Hepatocyte (in vitro differentiated cells): ENCODE data around the gene NPIPB2. TPM values are rescaled to one million over a fixed set of nuclear protein-coding genes. Genes with fewer than 3 reads are reported as not detected.

ENCODE experiments used
- DNase-seq: peaks from one replicate; pipeline ENCODE4 v3.0.0-alpha.2; 2016; ENCODE audit warnings: low spot score
- H2AFZ ChIP-seq: fragments of 200-600 bp; sonication (generic); 2 replicates; pipeline ENCODE4 v1.6.0; 2016; ENCODE audit warnings: antibody characterized with exemption, mild to moderate bottlenecking
- H3K27ac ChIP-seq: fragments of 200-600 bp; sonication (generic); 2 replicates; pipeline ENCODE4 v1.5.1; 2016; ENCODE audit warnings: mild to moderate bottlenecking
- H3K27me3 ChIP-seq: fragments of 200-600 bp; sonication (generic); 2 replicates; pipeline ENCODE4 v1.6.1; 2016
- H3K36me3 ChIP-seq: fragments of 200-600 bp; sonication (generic); replicated peaks from 2 replicates; pipeline ENCODE4 v1.5.1; 2016; ENCODE audit warnings: low read depth; ENCODE audit not compliant: insufficient read depth
- H3K4me1 ChIP-seq: fragments of 200-600 bp; sonication (generic); 2 replicates; pipeline ENCODE4 v1.5.1; 2016; ENCODE audit warnings: mild to moderate bottlenecking, moderate library complexity; ENCODE audit not compliant: insufficient read depth
- H3K4me2 ChIP-seq: fragments of 200-600 bp; sonication (generic); 2 replicates; pipeline ENCODE4 v1.6.0; 2016
- H3K4me3 ChIP-seq: fragments of 200-600 bp; sonication (generic); 2 replicates; pipeline ENCODE4 v1.5.1; 2016; ENCODE audit warnings: mild to moderate bottlenecking
- H3K79me2 ChIP-seq: fragments of 200-600 bp; sonication (generic); 2 replicates; pipeline ENCODE4 v1.6.0; 2017; ENCODE audit warnings: mild to moderate bottlenecking
- H3K9me2 ChIP-seq: fragments of 200-600 bp; sonication (generic); replicated peaks from 2 replicates; pipeline ENCODE4 v1.6.0; 2017; ENCODE audit warnings: mild to moderate bottlenecking; ENCODE audit not compliant: insufficient read depth
- H3K9me3 ChIP-seq: fragments of 200-600 bp; sonication (generic); 2 replicates; pipeline ENCODE4 v1.5.1; 2016; ENCODE audit warnings: low read depth, mild to moderate bottlenecking
- H4K20me1 ChIP-seq: fragments of 200-600 bp; sonication (generic); 2 replicates; pipeline ENCODE4 v1.6.0; 2016; ENCODE audit warnings: mild to moderate bottlenecking; ENCODE audit not compliant: insufficient read depth, poor library complexity, severe bottlenecking
- EZH2 ChIP-seq: fragments of 200-600 bp; sonication (generic); IDR thresholded peaks from 2 replicates; pipeline ENCODE4 v1.6.1; 2016; ENCODE audit warnings: antibody characterized with exemption, mild to moderate bottlenecking, borderline replicate concordance
- EZH2phosphoT487 ChIP-seq: fragments of 200-600 bp; sonication (generic); IDR thresholded peaks from one replicate; pipeline ENCODE4 v1.6.1; 2018; ENCODE audit warnings: antibody characterized with exemption, mild to moderate bottlenecking, low read depth, moderate library complexity; ENCODE audit not compliant: unreplicated experiment, severe bottlenecking
- WGBS: methylation state at CpG from one replicate; pipeline ENCODE4 v1.1.6; 2016; ENCODE audit warnings: low lambda C conversion rate; ENCODE audit errors: missing lambda C conversion rate; 5-methylcytosine and 5-hydroxymethylcytosine counted together
- polyA plus RNA-seq: library from polyadenylated mRNA; unstranded; fragments of >200 nt; fragmentation: Nextera tagmentation; extraction: Ambion mirVana; gene quantifications from 2 replicates; pipeline ENCODE4 v1.2.1, GENCODE V29; 2016
- total RNA-seq: library from RNA; depleted of rRNA; stranded (reverse); fragments of >200 nt; gene quantifications from 2 replicates; pipeline ENCODE4 v1.2.3, GENCODE V29; 2014
- TF ChIP-seq, protein P1 (sequence below): fragments of 200-600 bp; sonication (generic); IDR thresholded peaks from 2 replicates; pipeline ENCODE4 v1.5.1; 2016; ENCODE audit warnings: antibody characterized with exemption, mild to moderate bottlenecking; ENCODE audit not compliant: poor library complexity

NPIPB2 gene
- total and polyA plus RNA-seq, 2 experiments from 2014 or later, result 5.8 to 12.2 TPM

- Histone ChIP-seq H2AFZ (no peak overlapping the region), H3K4me1 (peaks cover 4% of the 10 kb centered on the region), H3K27ac (peak overlapping the region; percentile 37), H4K20me1 (no peaks in the 10 kb centered on the region), H3K9me3 (no peaks in the 10 kb centered on the region), H3K79me2 (peaks cover 48% of the 10 kb centered on the region), H3K36me3 (no peaks in the 10 kb centered on the region), H3K4me3 (peak overlapping the region; percentile 86), H3K4me2 (peak overlapping the region; percentile 99), H3K27me3 (no peaks in the 10 kb centered on the region), H3K9me2 (no peaks in the 10 kb centered on the region)
- TF ChIP-seq, protein P1, sequence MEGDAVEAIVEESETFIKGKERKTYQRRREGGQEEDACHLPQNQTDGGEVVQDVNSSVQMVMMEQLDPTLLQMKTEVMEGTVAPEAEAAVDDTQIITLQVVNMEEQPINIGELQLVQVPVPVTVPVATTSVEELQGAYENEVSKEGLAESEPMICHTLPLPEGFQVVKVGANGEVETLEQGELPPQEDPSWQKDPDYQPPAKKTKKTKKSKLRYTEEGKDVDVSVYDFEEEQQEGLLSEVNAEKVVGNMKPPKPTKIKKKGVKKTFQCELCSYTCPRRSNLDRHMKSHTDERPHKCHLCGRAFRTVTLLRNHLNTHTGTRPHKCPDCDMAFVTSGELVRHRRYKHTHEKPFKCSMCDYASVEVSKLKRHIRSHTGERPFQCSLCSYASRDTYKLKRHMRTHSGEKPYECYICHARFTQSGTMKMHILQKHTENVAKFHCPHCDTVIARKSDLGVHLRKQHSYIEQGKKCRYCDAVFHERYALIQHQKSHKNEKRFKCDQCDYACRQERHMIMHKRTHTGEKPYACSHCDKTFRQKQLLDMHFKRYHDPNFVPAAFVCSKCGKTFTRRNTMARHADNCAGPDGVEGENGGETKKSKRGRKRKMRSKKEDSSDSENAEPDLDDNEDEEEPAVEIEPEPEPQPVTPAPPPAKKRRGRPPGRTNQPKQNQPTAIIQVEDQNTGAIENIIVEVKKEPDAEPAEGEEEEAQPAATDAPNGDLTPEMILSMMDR, result no peak
- TF ChIP-seq EZH2 (no peak), EZH2phosphoT487 (no peak)
- no peak for DNase-seq
- 92% methylated on average over 2 of the region's 2 CpGs for WGBS
These were observed 36.2 kb upstream of the NPIPB2 start for GRCh38 chr16:11978080-11978479.

- whole genome bisulfite sequencing, result 39% methylated on average over 12 of the region's 12 CpGs
- peak; percentile 27 for DNase-seq
- H3K79me2 ChIP-seq, result peaks cover 46% of the 10 kb centered on the region
These were observed 35.7 kb upstream of the NPIPB2 start for GRCh38 chr16:11977376-11978041.

GRCh38 chr16:11976850-11977375 lies 35.1 kb upstream of the NPIPB2 start:
- Histone ChIP-seq H3K4me3 (peak overlapping the region; percentile 86), H2AFZ (peak overlapping the region; percentile 91), H3K4me2 (peak overlapping the region; percentile 99), H3K9me2 (no peaks in the 10 kb centered on the region), H3K9me3 (no peaks in the 10 kb centered on the region), H3K36me3 (no peaks in the 10 kb centered on the region), H3K27ac (peak overlapping the region; percentile 37), H3K27me3 (no peaks in the 10 kb centered on the region), H4K20me1 (no peaks in the 10 kb centered on the region), H3K4me1 (peaks cover 4% of the 10 kb centered on the region), H3K79me2 (peaks cover 45% of the 10 kb centered on the region)
- WGBS, result 6% methylated on average over 6 of the region's 22 CpGs
- TF ChIP-seq EZH2 (no peak), EZH2phosphoT487 (no peak)
- TF ChIP-seq, protein P1, result no peak
- DNase-seq, result no peak

More at GRCh38 chr16:11977376-11978041, 35.7 kb upstream of the NPIPB2 start:
- Histone ChIP-seq H3K4me2 (peak overlapping the region; percentile 99), H3K4me3 (peak overlapping the region; percentile 86), H3K9me3 (no peaks in the 10 kb centered on the region), H4K20me1 (no peaks in the 10 kb centered on the region), H2AFZ (peak overlapping the region; percentile 91), H3K36me3 (no peaks in the 10 kb centered on the region), H3K9me2 (no peaks in the 10 kb centered on the region), H3K27ac (peak overlapping the region; percentile 37), H3K4me1 (peaks cover 4% of the 10 kb centered on the region), H3K27me3 (no peaks in the 10 kb centered on the region)
- TF ChIP-seq EZH2phosphoT487, result no peak

DNA sequence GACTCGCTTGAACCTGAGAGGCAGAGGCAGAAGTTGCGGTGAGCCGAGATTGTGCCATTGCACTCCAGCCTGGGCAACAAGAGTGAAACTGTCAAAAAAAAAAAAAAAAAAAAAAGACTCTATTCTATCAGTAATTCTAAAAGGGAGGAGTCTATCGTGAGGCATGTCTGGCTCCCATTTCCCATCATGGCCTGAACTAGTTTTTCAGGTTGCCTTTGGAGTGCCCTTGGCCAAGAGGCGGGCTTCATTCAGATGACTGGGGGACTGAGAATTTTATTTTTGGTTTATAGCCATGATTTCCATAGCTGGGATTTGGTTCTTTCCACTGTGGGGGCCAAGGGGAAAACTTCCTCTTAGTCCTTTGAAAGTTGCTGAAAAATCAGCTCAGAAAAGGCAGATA lies 31.2 kb upstream of the NPIPB2 start:
- 93% methylated on average over 5 of the region's 5 CpGs for WGBS
- peaks cover 4% of the 10 kb centered on the region for H3K4me1 ChIP-seq
- no peaks in the 10 kb centered on the region for H3K27me3 ChIP-seq
- TF ChIP-seq EZH2phosphoT487 (no peak), EZH2 (no peak)
- TF ChIP-seq, protein P1, result no peak
- peaks cover 19% of the 10 kb centered on the region for H3K79me2 ChIP-seq
- H4K20me1 ChIP-seq, result no peaks in the 10 kb centered on the region
- no peaks in the 10 kb centered on the region for H3K9me3 ChIP-seq
- H2AFZ ChIP-seq, result no peak overlapping the region
- no peak overlapping the region for H3K4me2 ChIP-seq
- H3K27ac ChIP-seq, result no peak overlapping the region
- H3K9me2 ChIP-seq, result no peaks in the 10 kb centered on the region
- no peak overlapping the region for H3K4me3 ChIP-seq
- no peak for DNase-seq
- H3K36me3 ChIP-seq, result no peaks in the 10 kb centered on the region
